SK-N-SH treated with all-trans-retinoic acid at 6 μM for 48 hours (cell line): Measurements from ENCODE around the gene PROZ.

Experiments
- ATAC-seq: fragments of 200-7000 bp; cut with Tn5 transposase; 3 replicates; pipeline ENCODE4 v1.9.1; 2020; ENCODE audit warnings: mild to moderate bottlenecking, moderate library complexity
- BACH2 ChIP-seq: fragments of 250-450 bp; sonication (Bioruptor Pico); IDR thresholded peaks from 2 replicates; pipeline ENCODE4 v1.9.0; 2021; ENCODE audit warnings: mild to moderate bottlenecking, borderline replicate concordance
- CREB5 ChIP-seq: fragments of 250-450 bp; sonication (Bioruptor Pico); IDR thresholded peaks from 2 replicates; pipeline ENCODE4 v1.5.1; 2020; ENCODE audit warnings: low read depth, mild to moderate bottlenecking, moderate library complexity
- CSDC2 ChIP-seq: fragments of 250-450 bp; sonication (Bioruptor Pico); IDR thresholded peaks from 2 replicates; pipeline ENCODE4 v1.5.0; 2020; ENCODE audit warnings: mild to moderate bottlenecking, moderate library complexity
- ESRRG ChIP-seq: fragments of 250-450 bp; sonication (Bioruptor Pico); IDR thresholded peaks from 2 replicates; pipeline ENCODE4 v1.6.1; 2021; ENCODE audit warnings: mild to moderate bottlenecking
- GLIS3 ChIP-seq: fragments of 250-450 bp; sonication (Bioruptor Pico); IDR thresholded peaks from 2 replicates; pipeline ENCODE4 v1.5.0; 2020; ENCODE audit warnings: mild to moderate bottlenecking, moderate library complexity
- OSR1 ChIP-seq: fragments of 250-450 bp; sonication (Bioruptor Pico); IDR thresholded peaks from 2 replicates; pipeline ENCODE4 v1.8.0; 2022; ENCODE audit warnings: moderate library complexity, mild to moderate bottlenecking, inconsistent platforms
- POU6F1 ChIP-seq: fragments of 250-450 bp; sonication (Bioruptor Pico); IDR thresholded peaks from 2 replicates; pipeline ENCODE4 v1.8.0; 2021; ENCODE audit warnings: low read depth, mild to moderate bottlenecking, moderate library complexity, borderline replicate concordance
- RARB ChIP-seq: fragments of 250-450 bp; sonication (Bioruptor Pico); IDR thresholded peaks from 2 replicates; pipeline ENCODE4 v1.8.0; 2021; ENCODE audit warnings: mild to moderate bottlenecking, moderate library complexity
- SNAI2 ChIP-seq: fragments of 250-450 bp; sonication (Bioruptor Pico); IDR thresholded peaks from 2 replicates; pipeline ENCODE4 v1.5.0; 2020; ENCODE audit warnings: mild to moderate bottlenecking, moderate library complexity
- TCF4 ChIP-seq: fragments of 250-450 bp; sonication (Bioruptor Pico); IDR thresholded peaks from 2 replicates; pipeline ENCODE4 v1.8.0; 2021; ENCODE audit warnings: mild to moderate bottlenecking, moderate library complexity, borderline replicate concordance
- TOX ChIP-seq: fragments of 250-450 bp; sonication (Bioruptor Pico); IDR thresholded peaks from 2 replicates; pipeline ENCODE4 v1.8.0; 2021; ENCODE audit warnings: mild to moderate bottlenecking, moderate library complexity, borderline replicate concordance
- ZC3H10 ChIP-seq: fragments of 250-450 bp; sonication (Bioruptor Pico); IDR thresholded peaks from 2 replicates; pipeline ENCODE4 v1.5.1; 2021; ENCODE audit warnings: mild to moderate bottlenecking, moderate library complexity
- ZFP3 ChIP-seq: fragments of 250-450 bp; sonication (Bioruptor Pico); IDR thresholded peaks from 2 replicates; pipeline ENCODE4 v1.5.0; 2020; ENCODE audit warnings: mild to moderate bottlenecking, moderate library complexity
- ZFP30 ChIP-seq: fragments of 450-650 bp; formaldehyde crosslinking; IDR thresholded peaks from 2 replicates; pipeline ENCODE4 v1.5.0; 2022; ENCODE audit warnings: mild to moderate bottlenecking, moderate library complexity
- ZNF565 ChIP-seq: fragments of 450-650 bp; formaldehyde crosslinking; conservative IDR thresholded peaks from 2 replicates; pipeline ENCODE4 v1.5.0; 2020; ENCODE audit warnings: low read depth, mild to moderate bottlenecking, moderate library complexity
- ZNF70 ChIP-seq: fragments of 450-650 bp; formaldehyde crosslinking; IDR thresholded peaks from 2 replicates; pipeline ENCODE4 v1.5.0; 2020; ENCODE audit warnings: mild to moderate bottlenecking, moderate library complexity
- ZNF8 ChIP-seq: fragments of 450-650 bp; formaldehyde crosslinking; IDR thresholded peaks from 2 replicates; pipeline ENCODE4 v1.5.0; 2020; ENCODE audit warnings: mild to moderate bottlenecking, moderate library complexity
- TF ChIP-seq, protein P1 (sequence below): fragments of 250-450 bp; sonication (Bioruptor Pico); IDR thresholded peaks from 2 replicates; pipeline ENCODE4 v1.8.0; 2020; ENCODE audit warnings: mild to moderate bottlenecking, moderate library complexity, borderline replicate concordance
- TF ChIP-seq, protein P2 (sequence below): fragments of 250-450 bp; sonication (Bioruptor Pico); IDR thresholded peaks from 2 replicates; pipeline ENCODE4 v1.5.1; 2021; ENCODE audit warnings: mild to moderate bottlenecking, moderate library complexity
- TF ChIP-seq, protein P3 (sequence below): fragments of 250-450 bp; sonication (Bioruptor Pico); IDR thresholded peaks from 2 replicates; pipeline ENCODE4 v1.5.0; 2020; ENCODE audit warnings: mild to moderate bottlenecking, moderate library complexity

The PROZ gene

GRCh38 chr13:113149711-113150549, 8.5 kb upstream of the PROZ start:
- TF ChIP-seq ZC3H10 (CRISPR knock-in tag) (no peak), ESRRG (CRISPR knock-in tag) (no peak), CSDC2 (CRISPR knock-in tag) (no peak)
- TF ChIP-seq, protein P1, sequence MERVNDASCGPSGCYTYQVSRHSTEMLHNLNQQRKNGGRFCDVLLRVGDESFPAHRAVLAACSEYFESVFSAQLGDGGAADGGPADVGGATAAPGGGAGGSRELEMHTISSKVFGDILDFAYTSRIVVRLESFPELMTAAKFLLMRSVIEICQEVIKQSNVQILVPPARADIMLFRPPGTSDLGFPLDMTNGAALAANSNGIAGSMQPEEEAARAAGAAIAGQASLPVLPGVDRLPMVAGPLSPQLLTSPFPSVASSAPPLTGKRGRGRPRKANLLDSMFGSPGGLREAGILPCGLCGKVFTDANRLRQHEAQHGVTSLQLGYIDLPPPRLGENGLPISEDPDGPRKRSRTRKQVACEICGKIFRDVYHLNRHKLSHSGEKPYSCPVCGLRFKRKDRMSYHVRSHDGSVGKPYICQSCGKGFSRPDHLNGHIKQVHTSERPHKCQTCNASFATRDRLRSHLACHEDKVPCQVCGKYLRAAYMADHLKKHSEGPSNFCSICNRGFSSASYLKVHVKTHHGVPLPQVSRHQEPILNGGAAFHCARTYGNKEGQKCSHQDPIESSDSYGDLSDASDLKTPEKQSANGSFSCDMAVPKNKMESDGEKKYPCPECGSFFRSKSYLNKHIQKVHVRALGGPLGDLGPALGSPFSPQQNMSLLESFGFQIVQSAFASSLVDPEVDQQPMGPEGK (CRISPR knock-in tag): no peak
- TF ChIP-seq, protein P2, sequence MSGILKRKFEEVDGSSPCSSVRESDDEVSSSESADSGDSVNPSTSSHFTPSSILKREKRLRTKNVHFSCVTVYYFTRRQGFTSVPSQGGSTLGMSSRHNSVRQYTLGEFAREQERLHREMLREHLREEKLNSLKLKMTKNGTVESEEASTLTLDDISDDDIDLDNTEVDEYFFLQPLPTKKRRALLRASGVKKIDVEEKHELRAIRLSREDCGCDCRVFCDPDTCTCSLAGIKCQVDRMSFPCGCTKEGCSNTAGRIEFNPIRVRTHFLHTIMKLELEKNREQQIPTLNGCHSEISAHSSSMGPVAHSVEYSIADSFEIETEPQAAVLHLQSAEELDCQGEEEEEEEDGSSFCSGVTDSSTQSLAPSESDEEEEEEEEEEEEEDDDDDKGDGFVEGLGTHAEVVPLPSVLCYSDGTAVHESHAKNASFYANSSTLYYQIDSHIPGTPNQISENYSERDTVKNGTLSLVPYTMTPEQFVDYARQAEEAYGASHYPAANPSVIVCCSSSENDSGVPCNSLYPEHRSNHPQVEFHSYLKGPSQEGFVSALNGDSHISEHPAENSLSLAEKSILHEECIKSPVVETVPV: no peak
- no peak for ATAC-seq

DNA sequence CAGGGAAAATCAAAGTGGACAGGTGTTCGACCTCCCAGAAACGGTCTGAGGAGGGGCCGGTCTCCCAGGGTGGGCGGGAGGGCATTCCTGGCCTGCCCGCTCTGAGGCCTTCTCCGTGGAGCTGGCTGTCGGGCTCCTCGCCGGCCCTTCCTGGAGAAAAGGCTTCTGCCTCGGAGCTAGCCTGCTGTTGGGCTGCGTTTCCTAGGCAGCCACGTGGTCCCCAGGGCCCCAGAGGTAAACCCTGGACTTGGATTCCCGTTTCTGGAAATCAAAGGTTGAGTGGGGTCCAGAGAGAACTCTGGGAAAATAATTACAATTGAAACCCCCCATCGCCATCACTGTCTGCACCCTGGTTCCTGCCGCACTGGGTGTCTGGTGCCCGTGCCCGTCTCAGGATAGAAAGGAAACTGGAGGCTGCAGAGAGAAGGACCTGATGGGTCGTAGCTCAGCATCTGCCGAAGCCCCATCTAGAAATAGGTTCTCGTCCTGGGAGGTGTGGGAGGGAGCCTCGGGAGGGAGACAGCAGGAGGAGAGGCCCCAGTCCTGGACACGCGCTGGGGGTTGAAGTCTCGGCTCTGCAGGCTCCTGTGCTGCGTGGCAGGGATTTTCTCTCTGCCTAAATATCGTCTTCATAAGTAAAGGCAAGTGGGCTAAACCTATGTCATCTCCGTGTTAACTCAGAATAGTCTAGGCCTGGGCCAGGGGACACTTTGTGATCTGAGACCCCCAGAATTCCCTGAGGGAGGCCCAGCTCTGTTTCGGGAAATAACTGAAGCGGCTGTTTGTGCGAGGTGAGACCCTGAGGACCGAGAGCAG, 7.7 kb upstream of the PROZ start:
- no peak for TF ChIP-seq GLIS3
- no peak for TF ChIP-seq ZNF565 (CRISPR knock-in tag)
- no peak for ATAC-seq

DNA sequence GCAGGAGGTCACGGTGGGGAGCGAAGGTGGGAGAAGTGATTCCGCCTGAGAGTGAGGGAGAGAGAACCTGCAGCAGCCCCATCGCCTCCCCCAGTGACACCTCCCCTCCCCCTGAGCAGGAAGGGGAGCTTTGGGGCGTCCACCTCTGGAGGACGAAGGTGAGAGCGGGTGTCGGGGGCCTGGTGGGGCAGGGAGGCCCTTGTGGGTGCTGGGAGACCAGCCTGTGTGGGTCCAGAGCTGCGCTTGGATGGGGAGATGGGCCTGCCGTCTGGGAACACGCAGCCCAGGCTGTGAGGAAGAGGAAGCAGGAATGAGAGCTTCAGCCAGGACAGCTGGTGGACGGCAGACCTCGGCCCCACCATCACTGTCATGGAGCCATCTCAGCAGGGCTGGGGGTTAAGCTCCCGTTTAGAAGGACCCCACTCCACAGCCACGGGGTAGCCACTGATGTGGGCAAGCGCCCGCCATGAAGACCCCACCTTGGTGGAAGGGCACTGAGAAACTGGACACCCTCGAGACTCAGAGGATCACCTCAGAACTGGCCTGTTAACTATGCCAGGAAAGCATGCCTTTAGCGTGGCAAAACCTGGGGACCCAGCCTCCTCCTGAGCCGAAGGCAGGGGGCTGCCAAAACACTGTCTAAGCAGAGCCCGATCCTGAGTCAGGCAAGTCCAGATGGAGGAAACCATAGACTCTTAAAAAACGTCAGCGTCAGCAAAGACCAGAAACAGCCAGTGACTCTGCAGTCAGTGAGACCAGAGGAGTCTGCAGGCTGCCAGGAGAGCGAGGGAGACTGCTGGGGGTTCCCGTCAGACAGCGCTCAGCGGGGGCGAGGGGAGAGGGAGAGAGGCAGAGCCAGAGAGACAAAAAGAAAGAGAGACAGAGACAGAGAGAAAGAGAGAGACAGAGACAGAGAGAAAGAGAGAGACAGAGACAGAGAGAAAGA, 6.4 kb upstream of the PROZ start:
- TF ChIP-seq TCF4 (CRISPR knock-in tag) (no peak), TOX (no peak), CSDC2 (CRISPR knock-in tag) (no peak), ZFP30 (CRISPR knock-in tag) (no peak), SNAI2 (CRISPR knock-in tag) (no peak), ZNF8 (no peak), ZFP3 (no peak), POU6F1 (no peak), ZNF565 (CRISPR knock-in tag) (no peak), ZNF70 (CRISPR knock-in tag) (no peak), BACH2 (no peak), OSR1 (CRISPR knock-in tag) (no peak), RARB (CRISPR knock-in tag) (no peak)
- TF ChIP-seq, protein P3, sequence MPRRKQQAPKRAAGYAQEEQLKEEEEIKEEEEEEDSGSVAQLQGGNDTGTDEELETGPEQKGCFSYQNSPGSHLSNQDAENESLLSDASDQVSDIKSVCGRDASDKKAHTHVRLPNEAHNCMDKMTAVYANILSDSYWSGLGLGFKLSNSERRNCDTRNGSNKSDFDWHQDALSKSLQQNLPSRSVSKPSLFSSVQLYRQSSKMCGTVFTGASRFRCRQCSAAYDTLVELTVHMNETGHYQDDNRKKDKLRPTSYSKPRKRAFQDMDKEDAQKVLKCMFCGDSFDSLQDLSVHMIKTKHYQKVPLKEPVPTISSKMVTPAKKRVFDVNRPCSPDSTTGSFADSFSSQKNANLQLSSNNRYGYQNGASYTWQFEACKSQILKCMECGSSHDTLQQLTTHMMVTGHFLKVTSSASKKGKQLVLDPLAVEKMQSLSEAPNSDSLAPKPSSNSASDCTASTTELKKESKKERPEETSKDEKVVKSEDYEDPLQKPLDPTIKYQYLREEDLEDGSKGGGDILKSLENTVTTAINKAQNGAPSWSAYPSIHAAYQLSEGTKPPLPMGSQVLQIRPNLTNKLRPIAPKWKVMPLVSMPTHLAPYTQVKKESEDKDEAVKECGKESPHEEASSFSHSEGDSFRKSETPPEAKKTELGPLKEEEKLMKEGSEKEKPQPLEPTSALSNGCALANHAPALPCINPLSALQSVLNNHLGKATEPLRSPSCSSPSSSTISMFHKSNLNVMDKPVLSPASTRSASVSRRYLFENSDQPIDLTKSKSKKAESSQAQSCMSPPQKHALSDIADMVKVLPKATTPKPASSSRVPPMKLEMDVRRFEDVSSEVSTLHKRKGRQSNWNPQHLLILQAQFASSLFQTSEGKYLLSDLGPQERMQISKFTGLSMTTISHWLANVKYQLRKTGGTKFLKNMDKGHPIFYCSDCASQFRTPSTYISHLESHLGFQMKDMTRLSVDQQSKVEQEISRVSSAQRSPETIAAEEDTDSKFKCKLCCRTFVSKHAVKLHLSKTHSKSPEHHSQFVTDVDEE (CRISPR knock-in tag): no peak
- ATAC-seq: no peak

- TF ChIP-seq ZC3H10 (CRISPR knock-in tag) (no peak), CREB5 (CRISPR knock-in tag) (no peak), CSDC2 (CRISPR knock-in tag) (no peak), ZNF70 (CRISPR knock-in tag) (no peak)
- no peak for ATAC-seq
These were observed 5.8 kb upstream of the PROZ start for GRCh38 chr13:113152691-113152983.
